OCI-M1 (cell line): ENCODE data around the gene DENND1A.
"Not testable (repeated sequence)": the region's sequence is repeated elsewhere in the genome, so short reads cannot be mapped to it uniquely, and the experiment has no call there.

Experiments used
- DNase-seq: peaks from one replicate; lab custom pipeline; 2025; lab: John Stamatoyannopoulos, UW

Gene DENND1A, protein sequence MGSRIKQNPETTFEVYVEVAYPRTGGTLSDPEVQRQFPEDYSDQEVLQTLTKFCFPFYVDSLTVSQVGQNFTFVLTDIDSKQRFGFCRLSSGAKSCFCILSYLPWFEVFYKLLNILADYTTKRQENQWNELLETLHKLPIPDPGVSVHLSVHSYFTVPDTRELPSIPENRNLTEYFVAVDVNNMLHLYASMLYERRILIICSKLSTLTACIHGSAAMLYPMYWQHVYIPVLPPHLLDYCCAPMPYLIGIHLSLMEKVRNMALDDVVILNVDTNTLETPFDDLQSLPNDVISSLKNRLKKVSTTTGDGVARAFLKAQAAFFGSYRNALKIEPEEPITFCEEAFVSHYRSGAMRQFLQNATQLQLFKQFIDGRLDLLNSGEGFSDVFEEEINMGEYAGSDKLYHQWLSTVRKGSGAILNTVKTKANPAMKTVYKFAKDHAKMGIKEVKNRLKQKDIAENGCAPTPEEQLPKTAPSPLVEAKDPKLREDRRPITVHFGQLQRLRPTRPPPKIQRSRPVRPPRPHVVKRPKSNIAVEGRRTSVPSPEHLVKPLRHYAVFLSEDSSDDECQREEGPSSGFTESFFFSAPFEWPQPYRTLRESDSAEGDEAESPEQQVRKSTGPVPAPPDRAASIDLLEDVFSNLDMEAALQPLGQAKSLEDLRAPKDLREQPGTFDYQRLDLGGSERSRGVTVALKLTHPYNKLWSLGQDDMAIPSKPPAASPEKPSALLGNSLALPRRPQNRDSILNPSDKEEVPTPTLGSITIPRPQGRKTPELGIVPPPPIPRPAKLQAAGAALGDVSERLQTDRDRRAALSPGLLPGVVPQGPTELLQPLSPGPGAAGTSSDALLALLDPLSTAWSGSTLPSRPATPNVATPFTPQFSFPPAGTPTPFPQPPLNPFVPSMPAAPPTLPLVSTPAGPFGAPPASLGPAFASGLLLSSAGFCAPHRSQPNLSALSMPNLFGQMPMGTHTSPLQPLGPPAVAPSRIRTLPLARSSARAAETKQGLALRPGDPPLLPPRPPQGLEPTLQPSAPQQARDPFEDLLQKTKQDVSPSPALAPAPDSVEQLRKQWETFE

DNA sequence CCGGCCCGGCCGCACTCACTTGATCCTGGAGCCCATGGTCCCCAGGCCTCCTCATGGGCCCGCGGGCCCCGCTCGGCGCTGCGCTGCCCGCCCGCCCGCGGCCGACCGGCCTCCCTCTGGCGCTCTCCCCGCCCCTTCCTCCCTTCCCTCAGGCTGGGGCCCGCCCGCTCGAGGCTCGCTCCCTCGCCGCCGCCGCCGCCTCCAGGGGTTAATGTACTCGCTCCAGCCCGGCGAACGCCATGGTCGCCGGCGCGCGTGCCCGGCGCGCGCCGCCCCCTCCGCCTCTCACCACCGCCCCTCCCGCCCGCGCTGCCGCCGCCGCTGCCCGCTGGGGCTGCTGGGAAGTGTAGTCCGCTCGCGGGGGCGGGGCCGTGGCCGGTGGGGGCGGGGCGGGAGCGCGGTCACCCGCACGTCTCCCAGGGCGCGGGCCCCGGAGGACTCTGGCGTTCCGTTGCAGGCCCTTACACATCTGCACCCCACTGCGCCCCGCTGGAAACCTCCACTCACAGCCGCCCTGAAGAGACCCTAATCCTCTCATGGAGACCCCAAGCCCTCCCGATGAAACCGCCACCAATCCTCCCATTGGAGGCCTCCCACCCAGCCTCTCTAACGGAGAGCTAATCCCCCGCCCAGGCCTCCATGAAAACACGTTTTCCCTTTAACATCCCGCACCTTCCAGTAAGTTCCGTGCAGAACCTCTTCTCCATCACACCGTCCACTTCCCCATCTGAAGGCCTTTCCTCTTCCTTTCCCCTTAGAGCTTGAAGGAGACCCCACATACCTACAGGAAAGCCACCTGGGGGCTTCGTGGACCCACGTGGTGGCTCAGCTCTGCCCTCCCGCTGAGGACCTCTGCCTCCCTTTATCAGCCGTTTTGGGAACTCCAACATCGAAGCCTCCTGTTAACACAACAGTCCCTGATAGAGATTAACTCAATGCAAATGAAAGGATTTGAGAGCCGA lies at the start of gene DENND1A:
TSS of gene DENND1A (minus strand) at position 257 of the 962 bp plus-strand sequence. CDS start at position 36, 221 bp downstream.
- peak; percentile 90 for DNase-seq

DNA sequence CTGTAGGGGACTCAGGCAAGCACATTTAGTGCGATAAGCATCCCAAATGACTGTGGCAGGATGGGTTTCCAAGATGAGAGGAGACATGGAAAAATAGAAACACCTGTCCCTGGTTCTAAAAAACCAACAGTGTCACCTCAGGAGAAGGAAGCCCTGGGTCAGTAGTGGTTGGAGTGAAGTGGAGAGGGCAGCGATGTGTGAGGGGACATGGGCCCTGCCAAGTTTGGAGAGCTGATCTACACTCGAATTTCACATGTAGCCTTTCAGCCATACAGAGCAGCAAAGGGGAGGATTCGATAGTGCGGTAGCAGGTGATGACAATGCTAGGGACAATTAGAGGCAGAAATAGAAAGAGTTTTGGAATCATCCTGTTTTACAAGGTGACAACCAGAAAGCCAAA lies 49.1 kb upstream of the DENND1A start:
- no peak for DNase-seq

DNA sequence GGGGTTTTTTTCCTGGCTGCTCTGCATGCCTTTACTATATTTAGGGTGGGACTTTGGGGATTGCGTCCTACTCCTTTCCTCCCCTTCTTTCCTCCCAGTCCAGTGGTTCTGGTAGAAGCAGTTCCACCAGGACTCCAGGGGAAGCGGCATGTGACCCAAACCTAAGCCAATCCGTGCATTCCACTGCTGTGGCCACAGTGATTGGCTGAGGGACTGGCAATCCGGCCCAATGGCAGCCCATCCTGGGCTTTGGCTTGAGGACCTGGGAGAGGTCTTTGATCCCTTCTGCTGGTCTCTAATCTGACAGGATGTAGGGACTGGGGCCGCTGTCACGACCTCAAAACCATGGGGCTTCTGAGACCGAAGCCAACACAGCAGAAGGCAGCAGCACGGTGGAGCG lies 46.7 kb upstream of the DENND1A start:
- DNase-seq: not testable (repeated sequence)

DNA sequence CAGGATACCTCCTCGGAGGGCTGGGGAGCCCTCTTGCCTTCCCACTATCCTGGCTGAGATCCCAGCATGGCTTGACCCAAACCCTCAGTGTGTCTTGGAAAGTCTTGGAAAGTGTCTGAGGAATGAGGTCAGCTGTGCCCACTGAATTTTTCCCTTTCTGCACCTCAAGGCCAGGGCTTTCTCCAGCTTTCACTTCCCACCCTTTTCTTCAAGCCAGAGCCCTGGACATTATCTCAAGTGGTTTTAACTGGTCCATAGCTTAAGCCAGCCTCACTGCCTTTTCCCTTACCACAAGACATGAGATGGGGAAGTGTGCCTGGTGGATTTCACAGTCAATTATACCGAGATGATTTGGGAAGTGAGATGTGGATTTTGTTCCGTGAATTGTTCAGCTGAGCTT lies 45.9 kb upstream of the DENND1A start:
- no peak for DNase-seq

DNA sequence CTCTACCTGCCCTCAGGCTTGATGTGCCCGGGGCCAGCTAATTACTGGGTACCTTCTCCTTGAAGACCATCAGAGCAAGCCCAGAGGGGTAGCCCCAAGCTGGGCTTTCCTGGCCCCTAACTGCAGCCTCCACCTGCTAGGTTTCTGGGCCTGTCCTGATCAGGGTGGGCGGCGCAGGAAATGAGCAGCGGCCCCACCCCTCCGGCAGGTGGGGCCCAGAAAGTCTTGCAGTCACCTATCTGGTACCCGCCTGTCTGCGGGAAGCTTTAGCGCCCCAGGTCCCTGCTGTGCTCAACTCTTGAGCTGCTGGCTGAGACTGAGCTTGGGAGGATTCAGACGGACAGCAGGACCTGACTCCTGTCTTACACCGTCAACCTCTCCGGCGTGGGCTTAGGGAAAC lies 44.5 kb upstream of the DENND1A start:
- no peak for DNase-seq

DNA sequence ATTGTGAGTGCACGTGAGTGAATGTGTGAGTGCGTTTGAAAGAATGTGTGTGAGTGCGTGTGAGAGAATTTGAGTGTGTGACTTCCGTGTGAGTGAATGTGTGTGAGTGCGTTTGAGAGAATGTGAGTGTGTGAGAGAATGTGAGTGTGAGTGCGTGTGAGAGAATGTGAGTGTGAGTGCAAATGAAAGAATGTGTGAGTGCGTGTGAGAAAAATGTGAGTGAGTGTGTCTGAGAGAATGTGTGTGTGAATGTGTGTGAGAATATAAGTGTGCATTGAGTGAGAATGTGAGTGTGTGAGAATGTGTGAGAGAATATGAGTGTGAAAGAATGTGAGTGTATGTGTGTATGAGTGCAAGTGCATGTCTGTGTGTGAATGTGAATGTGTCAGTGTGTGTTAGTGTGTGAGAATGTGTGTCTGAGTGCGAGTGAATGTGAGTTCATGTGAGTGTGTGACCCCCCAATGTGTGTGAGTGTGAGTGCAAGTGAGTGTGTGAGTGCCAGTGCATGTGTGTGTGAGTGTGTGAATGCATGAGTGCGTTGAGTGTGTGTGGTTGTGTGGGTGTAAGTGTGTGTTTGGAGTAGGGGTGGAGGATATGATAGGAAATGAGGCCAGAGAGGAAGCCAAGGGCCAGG lies 43.8 kb upstream of the DENND1A start:
- no peak for DNase-seq

DNA sequence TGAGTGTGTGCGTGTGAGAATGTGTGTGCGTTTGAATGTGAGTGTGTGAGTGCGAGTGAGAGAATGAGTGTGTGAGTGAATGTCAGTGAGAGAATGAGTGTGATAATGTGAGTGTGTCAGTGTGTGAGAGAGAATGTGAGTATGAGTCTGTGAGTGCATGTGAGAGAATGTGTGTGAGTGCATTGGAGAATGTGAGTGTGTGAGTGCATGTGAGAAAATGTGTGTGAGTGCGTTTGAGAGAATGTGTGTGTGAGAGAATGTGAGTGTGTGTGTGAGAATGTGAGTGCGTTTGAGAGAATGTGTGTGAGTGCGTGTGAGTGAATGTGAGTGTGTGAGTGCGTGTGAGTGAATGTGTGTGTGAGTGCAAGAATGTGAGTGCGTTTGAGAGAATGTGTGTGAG lies 42.7 kb upstream of the DENND1A start:
- no peak for DNase-seq

DNA sequence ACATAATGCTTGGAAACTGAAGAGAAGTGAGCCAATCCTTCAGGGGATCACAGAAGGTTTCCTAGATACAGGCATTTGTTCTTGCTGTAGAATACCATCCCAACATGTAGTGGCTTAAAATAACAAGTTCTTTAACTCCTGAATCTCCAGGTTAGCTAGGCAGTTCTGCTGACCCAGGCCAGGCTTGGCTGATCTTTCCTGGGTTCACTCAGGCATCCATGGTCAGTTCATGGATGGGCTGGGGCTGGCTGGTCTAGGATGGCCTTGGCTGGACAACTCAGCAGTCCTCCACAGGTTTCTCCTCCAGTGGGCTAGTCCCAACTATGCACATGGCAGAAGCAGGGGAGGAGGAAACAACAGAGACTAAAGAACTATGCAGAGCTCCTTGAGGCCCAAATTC lies 37.4 kb upstream of the DENND1A start:
- DNase-seq: no peak

DNA sequence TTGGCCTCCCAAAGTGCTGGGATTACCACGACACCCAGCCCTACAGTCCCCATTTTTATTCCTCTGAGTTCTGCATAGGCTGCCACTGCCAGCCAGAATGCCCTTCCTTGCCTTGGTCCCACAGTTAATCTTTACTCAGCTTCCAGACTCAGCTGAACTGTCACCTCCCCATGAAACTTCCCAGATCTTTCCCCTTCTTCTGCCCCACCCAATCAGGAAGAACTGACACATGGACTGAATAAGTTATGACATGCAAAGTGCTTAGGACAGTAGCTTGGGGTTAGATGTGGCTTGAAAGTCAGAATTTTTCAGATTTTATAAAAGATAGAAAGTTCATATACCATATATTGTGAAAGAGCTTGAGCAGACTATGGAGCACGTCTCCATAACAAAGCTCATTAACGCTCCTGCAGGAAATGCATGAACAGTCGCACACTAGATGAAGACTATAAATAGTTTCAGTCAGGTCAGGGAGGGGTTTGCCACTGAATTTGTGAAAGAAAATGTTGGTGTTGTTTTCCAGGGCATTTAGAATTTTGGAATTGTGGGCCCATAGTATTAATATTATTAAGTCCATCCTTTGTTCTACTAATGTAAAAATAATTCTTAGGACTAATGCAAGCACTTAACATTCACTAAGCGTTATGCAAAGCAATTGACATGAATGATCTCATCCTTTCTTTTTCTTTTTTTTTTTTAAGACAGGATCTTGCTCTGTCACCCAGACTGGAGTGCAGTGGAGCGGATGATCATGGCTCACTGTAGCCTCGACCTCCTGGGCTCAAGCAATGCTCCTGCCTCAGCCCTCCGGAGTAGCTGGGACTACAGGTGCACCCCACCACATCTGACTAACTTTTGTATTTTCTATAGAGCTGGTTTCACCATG lies 36.1 kb upstream of the DENND1A start:
- no peak for DNase-seq

DNA sequence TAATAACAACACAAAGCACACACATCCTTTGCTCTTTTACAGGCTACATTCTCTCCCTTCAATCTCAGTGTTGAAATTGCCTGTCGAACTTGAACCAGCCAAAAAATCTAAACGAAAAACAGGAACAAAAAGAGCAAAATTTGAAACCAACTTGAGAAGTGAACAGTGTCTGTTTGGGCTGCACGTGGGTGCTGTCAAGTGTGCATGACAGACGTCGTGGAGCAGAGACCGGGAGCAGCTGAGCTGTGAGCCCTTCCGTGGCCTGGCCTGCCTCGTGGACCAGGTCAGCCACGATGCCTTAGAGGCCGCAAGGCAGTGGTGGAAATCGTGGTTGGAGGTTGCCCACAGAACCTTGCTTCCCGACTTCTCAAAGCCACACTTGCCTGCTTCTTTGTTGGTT lies 34.8 kb upstream of the DENND1A start:
- DNase-seq: no peak

DNA sequence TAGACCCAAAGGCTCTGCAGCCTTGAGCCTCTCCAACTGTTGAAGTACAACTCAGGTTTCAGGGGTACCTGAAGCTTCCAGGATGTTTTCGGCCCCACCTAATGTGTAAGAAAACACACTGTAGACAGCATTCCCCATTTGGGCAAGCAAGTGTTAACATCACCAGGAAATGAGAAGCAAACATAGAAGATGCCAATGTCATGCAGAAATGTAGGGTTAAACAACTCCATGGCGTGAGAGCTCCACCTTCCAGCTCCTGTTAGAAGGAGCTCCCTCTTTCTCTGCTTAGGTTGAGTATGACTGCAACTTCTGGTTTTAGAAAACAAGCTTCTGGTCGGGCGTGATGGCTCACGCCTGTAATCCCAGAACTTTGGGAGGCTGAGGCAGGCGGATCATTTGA lies 31.0 kb upstream of the DENND1A start:
- DNase-seq: no peak

DNA sequence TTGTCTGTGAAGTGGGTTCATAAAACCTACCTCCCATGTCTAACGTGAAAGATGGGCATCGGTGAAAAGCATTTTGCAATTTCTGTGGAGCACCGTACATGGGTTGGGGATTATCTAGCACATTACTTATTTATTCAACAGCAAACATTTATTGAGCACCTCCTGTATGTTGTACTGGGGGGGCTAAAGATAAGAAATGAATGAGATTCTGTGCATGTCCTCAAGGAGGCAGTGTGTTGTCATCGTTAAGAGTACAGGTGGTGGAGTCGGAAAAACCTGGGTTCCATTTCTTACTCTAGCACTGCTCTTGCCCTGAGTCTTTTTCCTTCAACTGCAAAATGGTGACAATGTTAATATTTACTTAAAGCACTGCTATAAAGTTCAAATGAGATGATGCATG lies 30.4 kb upstream of the DENND1A start:
- no peak for DNase-seq

DNA sequence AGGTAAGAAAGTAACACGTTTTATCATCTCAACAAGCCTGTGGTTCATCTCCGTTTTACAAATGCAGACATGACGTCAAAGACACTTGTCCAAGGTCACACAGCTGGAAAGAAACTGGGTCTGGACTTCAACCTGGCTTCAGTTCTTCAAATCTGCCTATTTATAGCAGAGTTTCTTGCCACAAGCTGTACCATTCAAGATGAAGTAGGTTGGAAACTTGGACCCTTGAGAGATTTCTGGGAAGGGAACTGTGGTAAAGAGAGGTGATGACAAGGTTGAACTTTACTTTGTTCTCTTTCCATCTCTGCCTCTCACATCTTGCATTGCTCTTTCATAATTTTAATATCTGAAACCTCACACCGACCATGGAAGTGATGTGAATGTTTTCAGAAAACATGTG lies 29.9 kb upstream of the DENND1A start:
- no peak for DNase-seq

DNA sequence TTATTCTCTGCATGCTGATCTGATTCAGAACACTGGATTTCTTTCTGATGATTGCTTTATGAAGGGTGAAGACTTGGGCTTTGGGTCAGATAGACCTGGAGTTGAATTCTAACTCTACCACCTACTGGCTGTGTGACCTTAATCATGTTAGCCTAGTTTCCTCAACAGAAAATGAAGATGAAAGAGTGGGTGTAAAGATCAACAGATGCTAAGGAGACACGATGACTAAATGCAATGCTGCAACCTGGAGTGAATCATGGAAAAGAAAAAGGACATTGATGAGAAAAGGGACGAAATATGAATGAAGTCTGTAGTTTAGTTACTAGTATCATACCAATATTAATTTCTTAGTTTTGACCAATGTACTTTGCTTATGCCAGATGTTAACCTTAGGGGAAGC lies 27.8 kb upstream of the DENND1A start:
- DNase-seq: no peak

DNA sequence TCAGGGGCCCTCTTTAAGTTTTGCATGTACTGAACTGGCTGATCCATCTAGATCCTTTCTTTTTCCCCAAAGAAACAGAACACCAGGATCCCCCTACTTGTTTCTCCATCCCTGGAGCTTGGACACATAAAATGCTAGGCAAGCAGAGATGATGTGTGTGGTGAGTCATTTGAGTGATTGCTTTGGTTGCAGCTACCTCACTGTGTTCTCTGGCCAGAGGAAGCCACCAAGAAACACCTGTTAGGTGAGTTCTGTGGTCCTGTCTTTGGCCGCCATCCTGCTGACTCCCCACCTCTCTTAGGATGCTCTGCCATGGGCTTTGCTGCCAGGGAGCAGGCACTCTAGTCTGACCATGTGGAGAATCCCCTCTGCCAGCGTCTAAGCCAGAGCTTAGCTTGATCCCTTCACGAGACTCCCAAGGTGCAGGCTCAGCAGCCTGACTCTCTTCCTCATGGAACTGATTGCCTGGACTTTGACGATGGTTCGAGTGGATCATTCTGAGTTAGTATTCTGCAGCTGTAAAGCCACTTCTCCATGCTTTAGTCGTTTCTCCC lies 27.3 kb upstream of the DENND1A start:
- DNase-seq: no peak

DNA sequence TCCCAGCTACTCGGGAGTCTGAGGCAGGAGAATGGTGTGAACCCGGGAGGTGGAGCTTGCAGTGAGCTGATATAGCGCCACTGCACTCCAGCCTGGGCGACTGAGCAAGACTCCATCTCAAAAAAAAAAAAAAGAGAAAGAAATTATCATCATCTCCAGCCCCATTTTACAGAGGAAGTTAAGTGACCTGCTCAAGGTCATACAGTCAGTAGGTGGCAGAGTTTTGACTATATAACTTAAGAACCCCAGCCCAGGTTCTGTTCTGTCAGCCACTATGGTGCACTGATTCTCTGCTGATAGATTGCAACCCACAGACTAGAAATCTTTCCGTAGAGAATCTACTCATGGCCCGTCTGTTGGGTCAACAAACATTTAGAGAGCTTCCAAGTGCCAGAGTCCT lies 25.7 kb upstream of the DENND1A start:
- no peak for DNase-seq

DNA sequence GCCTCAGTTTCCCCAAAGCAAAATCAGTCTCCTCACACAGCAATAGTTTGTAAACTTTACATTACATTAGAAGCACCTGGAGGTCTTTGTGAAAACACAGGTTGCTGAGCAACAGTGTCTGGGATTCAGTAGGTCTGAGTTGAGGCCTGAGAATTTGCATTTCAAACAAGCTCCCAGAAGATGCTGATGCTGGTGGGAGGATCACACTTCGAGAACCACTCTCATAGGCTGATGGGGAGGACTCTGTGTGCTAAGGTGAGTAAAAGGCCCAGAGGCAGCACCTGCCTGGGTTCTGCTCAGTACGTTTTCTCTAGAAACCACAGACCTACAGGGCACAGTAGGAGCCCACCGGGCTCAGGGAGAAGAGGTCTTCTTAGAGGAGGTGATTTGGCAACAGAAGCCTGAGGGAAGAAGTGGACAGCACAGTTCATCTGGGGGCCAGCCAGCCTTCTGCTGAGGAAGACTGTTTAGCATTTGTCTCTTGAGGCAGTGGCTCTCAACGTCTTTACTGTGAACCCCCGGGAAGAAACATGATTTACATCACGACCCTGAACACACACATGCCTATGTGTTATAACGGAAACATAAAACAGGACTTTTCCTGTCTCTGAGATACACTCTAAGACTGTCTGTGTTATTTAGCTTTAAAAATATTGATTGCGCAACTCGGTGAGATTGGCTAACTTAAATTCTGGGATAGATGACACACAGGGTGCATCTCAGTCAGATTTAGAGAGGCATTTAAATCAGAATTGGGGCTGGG lies 24.8 kb upstream of the DENND1A start:
- DNase-seq: peak; percentile 10

DNA sequence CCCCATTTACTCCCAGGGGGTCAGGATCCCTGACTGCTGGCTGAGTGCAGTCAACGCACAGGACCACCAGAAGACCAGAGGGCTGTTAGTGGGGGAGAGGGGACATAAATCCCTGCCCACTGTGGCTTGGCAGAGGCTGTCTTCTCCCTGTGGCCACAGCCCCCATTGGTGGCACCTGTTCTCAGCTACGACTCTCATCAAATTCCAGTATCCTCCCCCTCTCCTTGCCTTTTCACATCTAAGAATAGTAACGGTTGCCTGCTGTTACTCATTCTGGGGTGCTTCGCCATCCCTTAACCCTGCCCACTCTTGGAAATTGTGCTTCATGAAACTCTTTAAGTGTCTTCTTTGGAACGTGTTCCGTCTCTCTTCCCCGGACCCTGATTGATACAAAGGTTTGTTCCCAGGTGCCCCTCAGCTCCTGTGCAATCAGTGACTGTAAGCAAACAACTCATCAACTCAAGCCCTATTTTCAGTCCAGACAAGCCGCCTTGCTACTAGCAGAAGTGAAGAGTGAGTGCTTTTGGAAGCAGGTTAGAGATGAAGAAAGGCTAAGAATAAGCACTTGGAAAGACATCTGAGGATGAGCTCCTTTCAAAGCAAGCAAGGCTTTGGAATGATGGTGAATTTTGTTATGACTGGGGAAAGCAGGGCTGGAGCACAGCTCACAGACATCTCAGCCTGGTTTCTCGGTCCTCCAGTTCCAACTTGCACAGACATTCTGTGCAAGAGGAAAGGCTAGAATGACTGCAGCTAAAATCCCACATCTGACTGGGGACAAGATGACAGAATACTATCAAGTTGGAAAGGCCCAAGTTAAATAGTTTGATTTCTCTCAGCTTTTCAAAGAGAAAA lies 22.9 kb upstream of the DENND1A start:
- DNase-seq: no peak
